Dendritic cell treated with granulocyte-macrophage colony-stimulating factor and Interleukin-4, amounts not matched to agents 40 ng/mL and 50 ng/mL, for 4 days (primary cell): ENCODE measurements around the gene SIAH3.

ENCODE experiments used
- H3K27ac Mint-ChIP-seq: one replicate; pipeline ENCODE4 v1.8.0; 2022; ENCODE audit warnings: mild to moderate bottlenecking, mixed read lengths
- H3K27me3 Mint-ChIP-seq: one replicate; pipeline ENCODE4 v1.8.0; 2022; ENCODE audit warnings: mild to moderate bottlenecking, mixed read lengths
- H3K36me3 Mint-ChIP-seq: one replicate; pipeline ENCODE4 v1.8.0; 2022; ENCODE audit warnings: low read depth, mixed read lengths
- H3K4me1 Mint-ChIP-seq: one replicate; pipeline ENCODE4 v1.8.0; 2022; ENCODE audit warnings: low read depth, mixed read lengths
- H3K4me3 Mint-ChIP-seq: one replicate; pipeline ENCODE4 v1.8.0; 2022; ENCODE audit warnings: mild to moderate bottlenecking, moderate library complexity, mixed read lengths
- H3K9me3 Mint-ChIP-seq: one replicate; pipeline ENCODE4 v1.8.0; 2022; ENCODE audit warnings: mixed read lengths
- intact Hi-C: fragments of 100-400 bp; cut with micrococcal nuclease; formaldehyde crosslinking; loops from one replicate; pipeline ENCODE4 v1.15.0; 2022

The SIAH3 gene

DNA sequence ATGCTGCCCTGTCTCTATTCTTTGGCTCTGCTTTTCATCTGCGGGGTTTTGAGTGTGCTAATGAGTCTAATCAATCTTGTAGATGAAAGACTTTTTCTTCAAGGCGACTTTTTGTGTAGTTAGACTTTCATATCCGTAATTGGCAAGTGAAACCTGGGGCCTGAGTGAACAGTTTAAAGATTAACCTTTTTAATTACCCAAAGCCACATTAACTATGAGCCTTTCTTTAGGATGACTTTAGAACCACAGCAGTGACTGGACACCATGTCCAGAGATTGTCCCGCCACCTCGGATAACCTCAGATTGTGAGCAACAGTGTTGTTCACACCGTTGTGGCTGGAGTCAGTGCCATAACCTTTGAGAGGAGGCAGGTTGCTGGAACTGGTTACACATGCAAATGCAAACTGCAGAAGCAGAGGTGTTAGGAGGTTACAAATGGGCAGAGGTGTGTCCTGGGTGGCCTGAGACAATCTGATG lies 58.7 kb downstream of the SIAH3 start:
- Mint-ChIP-seq H3K4me3 (no peak overlapping the region), H3K36me3 (no peaks in the 10 kb centered on the region), H3K27ac (no peak overlapping the region), H3K27me3 (no peaks in the 10 kb centered on the region), H3K4me1 (no peaks in the 10 kb centered on the region), H3K9me3 (no peaks in the 10 kb centered on the region)
- intact Hi-C loops: no loop called here

DNA sequence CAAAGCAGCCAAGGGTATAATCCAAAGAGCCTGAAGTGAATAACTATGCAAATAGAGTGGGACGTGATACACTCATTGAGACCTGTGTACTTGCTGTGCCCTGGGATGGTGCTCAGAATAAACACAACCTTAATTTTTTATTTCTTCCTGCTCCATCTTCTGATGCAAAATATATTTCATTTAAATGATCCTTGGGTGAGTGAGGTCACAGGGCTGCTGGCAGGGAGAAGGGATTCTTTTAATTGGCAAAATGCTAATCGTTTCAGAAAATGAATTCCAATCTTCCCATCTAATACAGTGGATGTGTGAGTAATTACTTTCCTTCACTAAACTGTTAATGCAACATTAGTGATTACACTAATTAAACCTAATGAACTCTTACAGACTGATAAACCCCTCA lies 63.5 kb downstream of the SIAH3 start:
- peaks cover 5% of the 10 kb centered on the region for H3K27me3 Mint-ChIP-seq
- no peaks in the 10 kb centered on the region for H3K9me3 Mint-ChIP-seq
- H3K36me3 Mint-ChIP-seq: no peaks in the 10 kb centered on the region
- H3K27ac Mint-ChIP-seq: no peak overlapping the region
- no peaks in the 10 kb centered on the region for H3K4me1 Mint-ChIP-seq
- intact Hi-C loops: no loop called here
- H3K4me3 Mint-ChIP-seq: no peak overlapping the region

DNA sequence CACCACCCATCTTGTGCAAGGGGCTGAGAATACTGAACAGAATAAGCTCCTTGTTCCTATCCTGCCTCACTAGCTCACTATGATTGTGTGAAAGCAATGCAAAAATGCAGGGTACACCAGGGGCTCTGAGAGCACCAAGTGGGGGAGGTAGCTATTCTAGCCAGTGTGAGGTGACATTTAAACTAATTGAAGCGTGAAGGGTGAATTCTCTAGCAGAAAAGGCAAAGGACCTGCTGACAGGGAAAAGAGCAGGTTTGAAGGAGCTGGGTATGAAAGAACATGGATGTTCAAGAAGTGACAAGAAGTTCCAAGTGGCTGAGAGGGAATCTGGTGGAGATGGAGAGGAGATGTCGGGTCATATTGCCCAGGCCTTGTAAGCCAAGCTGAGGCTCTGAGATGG lies 64.2 kb downstream of the SIAH3 start:
- Mint-ChIP-seq H3K4me1 (peaks cover 4% of the 10 kb centered on the region), H3K27ac (no peak overlapping the region), H3K27me3 (peaks cover 5% of the 10 kb centered on the region), H3K4me3 (no peak overlapping the region), H3K9me3 (no peaks in the 10 kb centered on the region), H3K36me3 (no peaks in the 10 kb centered on the region)
- intact Hi-C loops: no loop called here

DNA sequence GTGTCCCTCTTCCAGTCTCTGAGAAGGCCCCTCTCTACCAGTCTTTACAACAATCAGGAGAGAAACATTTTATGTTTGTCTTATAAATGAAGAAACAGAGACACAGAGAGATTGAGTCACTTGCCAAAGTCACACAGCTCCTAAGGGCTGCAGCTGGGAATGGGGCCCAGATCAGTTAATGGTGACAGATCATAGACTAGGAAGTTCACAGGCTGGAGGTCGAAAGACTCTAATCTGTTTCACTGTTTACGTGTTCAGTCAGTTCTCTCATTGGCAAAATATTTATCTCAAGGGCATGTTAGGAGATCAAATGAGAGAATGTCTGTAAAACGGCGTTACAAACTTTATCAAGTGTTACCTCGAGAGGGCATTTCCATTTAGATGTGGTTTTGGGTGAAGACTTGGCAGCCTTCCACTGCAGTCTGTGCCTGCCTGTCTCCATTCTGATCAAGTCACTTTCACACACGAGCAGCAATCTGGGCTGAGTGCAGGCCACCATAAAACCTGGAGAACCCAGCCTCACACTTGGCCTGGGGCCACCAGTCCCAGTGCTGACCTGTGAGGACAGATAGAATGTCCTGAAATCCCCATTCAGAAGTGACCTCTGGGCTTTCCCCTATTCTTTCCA lies 65.1 kb downstream of the SIAH3 start:
- Mint-ChIP-seq H3K27me3 (peaks cover 7% of the 10 kb centered on the region), H3K36me3 (no peaks in the 10 kb centered on the region), H3K4me1 (peaks cover 12% of the 10 kb centered on the region), H3K9me3 (no peaks in the 10 kb centered on the region), H3K4me3 (no peak overlapping the region), H3K27ac (no peak overlapping the region)
- intact Hi-C loops: no loop called here

DNA sequence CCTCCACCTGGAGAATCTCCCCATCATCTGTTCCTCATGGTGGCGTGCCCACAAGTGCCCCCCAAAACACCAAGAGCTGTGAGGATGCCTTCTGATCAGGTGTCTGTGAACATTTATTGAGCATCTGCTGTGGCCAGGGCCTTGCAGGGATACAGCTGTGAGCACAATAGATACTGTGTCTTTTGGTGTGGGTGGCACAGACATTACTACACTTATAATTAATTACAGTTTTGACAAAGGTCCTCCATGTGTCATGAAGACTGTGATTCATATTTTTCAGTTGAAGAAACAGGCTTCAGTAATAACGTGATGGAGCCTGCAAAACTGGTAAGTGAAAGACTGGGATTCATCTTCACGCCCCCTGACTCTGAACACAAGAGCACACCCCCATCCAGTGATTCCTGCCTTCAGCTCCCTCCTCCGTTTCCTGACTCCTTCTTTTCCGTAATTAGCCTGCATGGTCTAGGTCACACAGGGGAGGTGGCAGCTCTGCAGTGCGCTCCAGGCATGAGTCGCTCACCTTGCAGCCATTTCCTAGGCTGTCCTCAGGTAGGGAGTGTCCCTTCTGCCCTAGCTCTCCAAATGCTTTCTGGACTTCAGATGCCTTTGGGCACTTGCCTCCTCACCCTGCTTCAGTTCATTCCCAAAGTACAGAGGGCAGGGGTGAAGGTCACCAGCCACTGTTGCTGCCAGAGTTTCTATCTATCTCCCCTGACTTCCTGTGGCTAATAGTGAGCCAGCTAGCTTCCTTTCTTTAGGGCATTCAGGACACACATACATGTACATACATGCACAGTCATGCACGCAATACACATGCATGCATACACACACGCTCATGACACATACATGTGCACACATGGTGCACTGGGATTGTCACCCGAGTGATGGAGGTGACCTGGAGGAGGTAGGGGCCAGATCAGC lies 66.5 kb downstream of the SIAH3 start:
- Mint-ChIP-seq H3K27ac (no peak overlapping the region), H3K4me3 (no peak overlapping the region), H3K36me3 (no peaks in the 10 kb centered on the region), H3K9me3 (no peaks in the 10 kb centered on the region), H3K4me1 (peaks cover 12% of the 10 kb centered on the region), H3K27me3 (peaks cover 7% of the 10 kb centered on the region)
- intact Hi-C loops: no loop called here

- H3K27ac Mint-ChIP-seq: no peak overlapping the region
- no peaks in the 10 kb centered on the region for H3K9me3 Mint-ChIP-seq
- intact Hi-C loops: no loop called here
- H3K27me3 Mint-ChIP-seq: peaks cover 7% of the 10 kb centered on the region
- H3K4me3 Mint-ChIP-seq: no peak overlapping the region
- H3K4me1 Mint-ChIP-seq: peaks cover 12% of the 10 kb centered on the region
- H3K36me3 Mint-ChIP-seq: no peaks in the 10 kb centered on the region
These were observed 68.1 kb downstream of the SIAH3 start for GRCh38 chr13:45783346-45784043.

DNA sequence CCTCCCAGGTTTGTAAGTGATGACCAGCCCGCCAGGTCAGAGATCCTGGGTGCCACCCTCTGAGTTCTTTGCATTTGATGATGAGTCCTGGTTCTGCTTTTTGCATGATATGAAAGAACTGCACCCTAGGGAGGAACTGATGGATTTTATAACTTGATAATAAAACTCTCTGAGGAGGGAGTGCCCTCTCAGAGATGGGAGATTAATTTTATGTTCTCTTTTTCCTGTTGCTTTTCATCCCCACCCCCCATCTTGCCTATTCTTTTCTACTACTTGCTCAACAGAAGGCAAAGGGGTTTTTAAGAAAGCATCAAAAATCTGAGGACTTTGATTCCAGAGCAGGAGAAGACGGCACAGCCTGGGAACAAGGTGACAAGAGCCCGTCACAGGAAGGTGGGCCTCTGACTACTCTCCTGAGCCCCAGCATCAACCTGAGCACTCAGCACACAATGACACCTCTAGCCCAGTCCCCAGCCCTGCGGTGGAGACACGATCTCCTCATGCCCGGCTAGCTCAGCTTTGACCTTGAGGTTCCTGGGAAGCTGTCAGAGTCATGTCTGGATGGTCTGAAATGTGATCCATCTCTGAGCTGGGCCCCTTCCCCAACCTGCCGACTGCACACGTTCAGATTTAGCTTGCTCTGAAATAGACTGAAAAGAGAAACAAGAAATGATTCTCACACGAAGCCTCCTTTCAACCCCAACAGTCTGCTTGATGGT lies 69.1 kb downstream of the SIAH3 start:
- H3K27me3 Mint-ChIP-seq: peaks cover 7% of the 10 kb centered on the region
- H3K27ac Mint-ChIP-seq: no peak overlapping the region
- H3K9me3 Mint-ChIP-seq: no peaks in the 10 kb centered on the region
- no peak overlapping the region for H3K4me3 Mint-ChIP-seq
- intact Hi-C loops: no loop called here
- no peaks in the 10 kb centered on the region for H3K36me3 Mint-ChIP-seq
- H3K4me1 Mint-ChIP-seq: peaks cover 12% of the 10 kb centered on the region

- Mint-ChIP-seq H3K4me1 (peaks cover 12% of the 10 kb centered on the region), H3K36me3 (no peaks in the 10 kb centered on the region), H3K9me3 (no peaks in the 10 kb centered on the region), H3K27ac (no peak overlapping the region), H3K27me3 (peaks cover 3% of the 10 kb centered on the region), H3K4me3 (no peak overlapping the region)
- intact Hi-C loops: no loop called here
These were observed 69.8 kb downstream of the SIAH3 start for GRCh38 chr13:45781553-45782326.

DNA sequence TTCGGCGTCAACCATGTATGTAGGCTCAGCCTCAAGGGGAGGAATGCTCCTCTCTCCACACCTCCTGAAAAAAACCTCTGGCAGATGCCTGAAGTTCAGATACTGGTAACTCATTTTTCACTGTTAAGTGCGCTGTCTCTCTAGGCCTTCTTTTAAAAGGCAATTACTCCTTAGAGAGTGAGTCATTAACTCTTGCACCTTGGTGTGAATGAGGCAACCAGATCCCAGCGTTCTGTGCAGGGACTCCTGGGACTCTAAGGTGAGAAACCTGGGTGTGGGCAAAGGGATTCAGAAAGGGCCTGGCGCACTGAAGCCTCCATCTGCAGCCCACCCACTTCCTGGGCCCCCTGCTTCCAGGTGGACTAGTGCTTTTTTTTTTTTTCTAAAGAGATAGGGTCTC lies 71.7 kb downstream of the SIAH3 start:
- Mint-ChIP-seq H3K27me3 (peaks cover 2% of the 10 kb centered on the region), H3K9me3 (no peaks in the 10 kb centered on the region), H3K36me3 (no peaks in the 10 kb centered on the region), H3K4me3 (no peak overlapping the region), H3K4me1 (peaks cover 12% of the 10 kb centered on the region), H3K27ac (no peak overlapping the region)
- intact Hi-C loops: no loop called here

GRCh38 chr13:45778882-45779281 lies 72.7 kb downstream of the SIAH3 start:
- peaks cover 2% of the 10 kb centered on the region for H3K27me3 Mint-ChIP-seq
- intact Hi-C loops: no loop called here
- H3K4me1 Mint-ChIP-seq: peaks cover 12% of the 10 kb centered on the region
- H3K9me3 Mint-ChIP-seq: no peaks in the 10 kb centered on the region
- H3K36me3 Mint-ChIP-seq: no peaks in the 10 kb centered on the region
- H3K4me3 Mint-ChIP-seq: no peak overlapping the region
- no peak overlapping the region for H3K27ac Mint-ChIP-seq

DNA sequence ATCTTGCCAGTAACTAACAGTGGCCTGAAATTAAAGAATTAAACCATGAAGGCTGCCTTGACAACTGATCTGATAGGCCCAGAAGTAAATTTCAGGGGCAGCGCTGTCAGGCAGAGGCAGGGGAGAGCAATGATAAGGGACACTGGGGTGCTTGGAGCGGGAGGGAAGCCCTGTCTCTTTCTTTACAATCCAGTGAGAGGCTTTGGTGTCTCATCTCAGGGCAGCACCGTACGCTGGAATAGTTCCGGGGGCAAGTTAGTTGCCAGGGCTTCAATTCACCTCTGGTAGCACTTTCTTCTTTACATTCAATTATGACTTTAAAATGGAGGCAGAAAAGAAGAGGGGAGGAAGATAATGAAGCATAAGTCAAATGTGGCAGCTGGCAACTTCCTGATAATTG lies 74.8 kb downstream of the SIAH3 start:
- peaks cover 3% of the 10 kb centered on the region for H3K4me1 Mint-ChIP-seq
- no peaks in the 10 kb centered on the region for H3K27me3 Mint-ChIP-seq
- no peak overlapping the region for H3K27ac Mint-ChIP-seq
- intact Hi-C loops: no loop called here
- no peaks in the 10 kb centered on the region for H3K36me3 Mint-ChIP-seq
- H3K9me3 Mint-ChIP-seq: no peaks in the 10 kb centered on the region
- no peak overlapping the region for H3K4me3 Mint-ChIP-seq

- Mint-ChIP-seq H3K4me1 (no peaks in the 10 kb centered on the region), H3K36me3 (no peaks in the 10 kb centered on the region), H3K9me3 (no peaks in the 10 kb centered on the region), H3K27me3 (peaks cover 3% of the 10 kb centered on the region), H3K4me3 (no peak overlapping the region), H3K27ac (no peak overlapping the region)
- intact Hi-C loops: no loop called here
These were observed 76.1 kb downstream of the SIAH3 start for GRCh38 chr13:45775401-45775963.

GRCh38 chr13:45773944-45774343 lies 77.6 kb downstream of the SIAH3 start:
- Mint-ChIP-seq H3K27ac (no peak overlapping the region), H3K27me3 (peaks cover 3% of the 10 kb centered on the region), H3K4me1 (peaks cover under 1% of the 10 kb centered on the region), H3K4me3 (no peak overlapping the region), H3K9me3 (no peaks in the 10 kb centered on the region), H3K36me3 (no peaks in the 10 kb centered on the region)
- intact Hi-C loops: no loop called here
